Stomach (tissue), 4 donors: ENCODE measurements around the gene CDC14B.
"Not testable (repeated sequence)": the region's sequence is repeated elsewhere in the genome, so short reads cannot be mapped to it uniquely, and the experiment has no call there.

ENCODE experiments used
- CTCF ChIP-seq, 7 experiments: fragments of 450-650 bp in 4 of 7; fragments of 200-600 bp in 3 of 7; sonication (generic) in 3 of 7; IDR thresholded peaks; one replicate each; pipeline ENCODE4 v1.5.1; 2016 to 2019; ENCODE audit warnings: antibody characterized with exemption in 7 of 7, control low read depth in 2 of 7, mild to moderate bottlenecking in 1 of 7
- EP300 ChIP-seq: sonication (generic); formaldehyde crosslinking; IDR thresholded peaks from one replicate; pipeline ENCODE4 v1.6.1; 2017; ENCODE audit warnings: antibody characterized with exemption
- POLR2A ChIP-seq, 4 donors: fragments of 450-650 bp; IDR thresholded peaks; one replicate each; pipeline ENCODE4 v1.6.1; 2016; ENCODE audit warnings: antibody characterized with exemption in 4 of 4, control low read depth in 2 of 4, mild to moderate bottlenecking in 1 of 4, moderate library complexity in 1 of 4
- POLR2AphosphoS5 ChIP-seq, 3 donors: sonication (generic); formaldehyde crosslinking; IDR thresholded peaks; one replicate each; pipeline ENCODE4 v1.6.1; 2016; ENCODE audit warnings: antibody characterized with exemption in 3 of 3

GRCh38 chr9:96666653-96667362, 47.2 kb upstream of the CDC14B start:
- TF ChIP-seq CTCF (IDR thresholded peaks at IDR 0.05) = peak in 5 of 7 experiments; percentile 59 to 80 (median 74)
- TF ChIP-seq EP300; POLR2AphosphoS5 (IDR thresholded peaks at IDR 0.05); POLR2A (IDR thresholded peaks at IDR 0.05): not testable (repeated sequence)
